AG04450 (cell line): ENCODE data around the gene NOP58. TPM values are rescaled to one million over a fixed set of nuclear protein-coding genes. Genes with fewer than 3 reads are reported as not detected.

Experiments used
- CTCF ChIA-PET: fragments of 300-600, 350-600 bp; formaldehyde crosslinking; extraction: SDS; loops from one replicate; lab custom pipeline; 2022; ENCODE audit warnings: antibody characterized with exemption, inconsistent platforms; lab: Charles Lee
- POLR2A ChIA-PET: fragments of 350-600 bp; formaldehyde crosslinking; extraction: SDS; loops from one replicate; lab custom pipeline; 2021; ENCODE audit warnings: antibody characterized with exemption, inconsistent platforms; lab: Yijun Ruan, JAX
- DNase-seq: peaks from one replicate; pipeline ENCODE4 v3.0.0-alpha.2; 2011; ENCODE audit warnings: low read depth, low spot score
- H3K27ac ChIP-seq: one replicate; pipeline ENCODE4 v1.5.1; 2012; ENCODE audit warnings: low read depth, low read length, control low read depth
- H3K27me3 ChIP-seq: one replicate; pipeline ENCODE4 v1.6.0; 2012; ENCODE audit warnings: low read length; ENCODE audit not compliant: control insufficient read depth, insufficient read depth
- H3K4me3 ChIP-seq: 2 replicates; pipeline ENCODE4 v1.5.1; 2011; ENCODE audit warnings: mild to moderate bottlenecking, low read depth, low read length, control low read depth
- H3K9me3 ChIP-seq: 2 replicates; pipeline ENCODE4 v1.5.1; 2012; ENCODE audit warnings: low read length; ENCODE audit not compliant: control insufficient read depth, insufficient read depth
- CTCF ChIP-seq: IDR thresholded peaks from 2 replicates; pipeline ENCODE4 v1.5.1; 2011; ENCODE audit warnings: low read depth, low read length, control low read depth, inconsistent platforms
- polyA plus RNA-seq: library from polyadenylated mRNA; depleted of rRNA; stranded (reverse); fragments of >200 nt; gene quantifications from 2 replicates; pipeline ENCODE4 v1.2.3, GENCODE V29; 2011

NOP58 gene
- polyA plus RNA-seq, 1 experiment, result 63.4 TPM

GRCh38 chr2:202322435-202322834 is 56.9 kb downstream of the NOP58 start:
- no peak overlapping the region for H3K4me3 ChIP-seq
- no peak overlapping the region for H3K27ac ChIP-seq
- no peak for DNase-seq
- CTCF ChIA-PET, result no interaction called here
- no peaks in the 10 kb centered on the region for H3K9me3 ChIP-seq
- TF ChIP-seq CTCF, result no peak
- H3K27me3 ChIP-seq, result no peaks in the 10 kb centered on the region
- POLR2A ChIA-PET, result no interaction called here

GRCh38 chr2:202327858-202328257 is 62.3 kb downstream of the NOP58 start:
- no peak for TF ChIP-seq CTCF
- Histone ChIP-seq H3K27ac (no peak overlapping the region), H3K4me3 (no peak overlapping the region), H3K9me3 (no peaks in the 10 kb centered on the region), H3K27me3 (no peaks in the 10 kb centered on the region)
- CTCF ChIA-PET, result no interaction called here
- POLR2A ChIA-PET, result no interaction called here
- DNase-seq, result no peak

DNA sequence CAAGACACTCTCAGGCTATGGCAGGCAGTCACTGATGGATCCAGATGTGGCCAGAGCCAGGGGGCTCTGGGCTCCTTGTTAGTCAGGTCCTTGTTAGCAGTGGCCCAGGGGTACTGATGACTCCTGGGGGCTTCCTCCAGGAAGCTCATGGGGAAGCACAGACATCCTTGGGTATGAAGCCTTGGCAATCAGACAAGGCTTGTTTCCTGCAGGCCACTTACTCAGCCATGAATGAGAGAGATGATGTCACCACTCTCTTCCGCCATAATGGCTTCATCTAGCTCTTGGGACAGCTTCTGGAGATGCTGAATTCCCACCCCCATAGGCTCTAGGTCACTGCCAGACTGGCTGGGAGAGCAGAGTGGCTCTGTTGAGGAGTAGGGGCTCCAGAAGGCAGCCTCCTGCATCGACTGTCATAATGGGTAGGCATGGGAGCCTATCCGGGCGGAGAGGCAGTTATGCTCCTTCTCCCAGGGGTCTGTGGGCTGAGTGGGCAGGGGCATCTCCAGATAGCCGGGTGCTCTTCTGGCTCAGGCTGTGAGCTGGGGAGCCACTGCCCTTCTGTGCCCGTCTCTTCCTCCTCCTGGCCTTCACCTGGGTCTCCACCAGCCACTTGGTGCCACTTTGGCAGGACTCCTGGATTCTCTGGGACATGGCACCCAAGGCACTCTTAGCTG is 70.4 kb downstream of the NOP58 start:
- no peak overlapping the region for H3K27ac ChIP-seq
- no peaks in the 10 kb centered on the region for H3K27me3 ChIP-seq
- POLR2A ChIA-PET, result interaction anchor here (0.5 to 1.6 kb wide), 2 partner anchors 39 to 427 kb away, joined by 3 read pairs; no protein-coding TSS in a partner anchor
- TF ChIP-seq CTCF, result no peak
- CTCF ChIA-PET, result no interaction called here
- H3K9me3 ChIP-seq, result no peaks in the 10 kb centered on the region
- no peak for DNase-seq
- H3K4me3 ChIP-seq, result no peak overlapping the region

DNA sequence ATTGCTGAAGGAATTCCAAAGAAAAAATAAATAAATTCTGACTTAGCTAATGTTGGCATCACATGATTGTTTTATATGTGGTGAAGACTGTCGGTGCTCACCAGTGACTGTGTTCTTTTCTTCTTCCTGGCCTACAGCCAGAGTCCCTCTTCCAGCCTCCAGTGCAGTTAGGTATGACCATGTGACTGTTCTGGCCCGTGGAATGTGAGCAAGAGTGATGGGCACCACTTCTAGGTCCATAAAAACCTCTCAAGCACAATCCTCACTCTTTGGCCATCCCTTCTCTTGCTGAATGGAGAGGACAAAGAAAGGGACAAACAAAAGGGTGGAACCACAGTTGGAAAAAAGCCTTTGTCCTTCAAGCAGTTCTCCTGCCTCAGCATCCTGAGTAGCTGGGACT is 71.6 kb downstream of the NOP58 start:
- ChIA-PET CTCF (no interaction called here), POLR2A (interaction anchor here (1.6 kb wide), 1 partner anchor 38 kb away, joined by 3 read pairs; no protein-coding TSS in a partner anchor)
- no peak for TF ChIP-seq CTCF
- no peak overlapping the region for H3K4me3 ChIP-seq
- no peaks in the 10 kb centered on the region for H3K27me3 ChIP-seq
- DNase-seq, result no peak
- no peak overlapping the region for H3K27ac ChIP-seq
- no peaks in the 10 kb centered on the region for H3K9me3 ChIP-seq

- ChIA-PET CTCF (no interaction called here), POLR2A (no interaction called here)
- no peak for DNase-seq
- H3K27ac ChIP-seq, result no peak overlapping the region
- TF ChIP-seq CTCF, result no peak
- no peak overlapping the region for H3K4me3 ChIP-seq
- no peaks in the 10 kb centered on the region for H3K9me3 ChIP-seq
- no peaks in the 10 kb centered on the region for H3K27me3 ChIP-seq
These were observed 72.3 kb downstream of the NOP58 start for GRCh38 chr2:202337706-202338346.
